ENCODE results near the gene NTF4. TPM values are rescaled to one million over a fixed set of nuclear protein-coding genes. Genes with fewer than 3 reads are reported as not detected.

The NTF4 gene
- total and polyA plus RNA-seq, 2 donors (not counting 1 experiment from before 2014, with no cell fraction given), result not detected

GRCh38 chr19:49014123-49014869 lies 50.3 kb downstream of the NTF4 start:
- H3K9me3 Mint-ChIP-seq (ENCODE audit: insufficient read depth), result no peaks in the 10 kb centered on the region
- intact Hi-C loops (cut with micrococcal nuclease), result no loop called here
- no peak for TF ChIP-seq EZH2 (IDR thresholded peaks at IDR 0.05; ENCODE audit: borderline replicate concordance, insufficient read depth, low read depth, low read length, poor library complexity, severe bottlenecking)
- no peak for TF ChIP-seq CTCF (IDR thresholded peaks at IDR 0.05)
- no peak for ATAC-seq (ENCODE audit: low read depth)
- H3K27me3 ChIP-seq (replicated peaks in 1 of 4; ENCODE audit: control extremely low read depth in 1 of 4, control insufficient read depth in 3 of 4, insufficient read depth in 4 of 4, low read length in 3 of 4), result peaks cover 0 to 4% (median 2%) of the 10 kb centered on the region in 4 experiments
- no peak overlapping the region for H3K4me2 ChIP-seq (replicated peaks; ENCODE audit: low read depth, low read length, poor library complexity, severe bottlenecking)
- peaks cover 0 to 31% of the 10 kb centered on the region in 2 experiments for H3K36me3 ChIP-seq (replicated peaks in 1 of 2; ENCODE audit: control extremely low read depth in 1 of 2, control insufficient read depth in 1 of 2, extremely low read depth in 1 of 2, insufficient read depth in 2 of 2, low read length in 1 of 2)
- H3K27ac Mint-ChIP-seq, result no peak overlapping the region
- H3K4me1 Mint-ChIP-seq, result peaks cover 13% of the 10 kb centered on the region
- 98% methylated on average over 26 of the region's 32 CpGs for WGBS (ENCODE audit: insufficient coverage)
- H3K9me3 ChIP-seq (ENCODE audit: control extremely low read depth in 1 of 3, control insufficient read depth in 2 of 3, insufficient read depth in 1 of 3, low read length in 2 of 3), result no peaks in the 10 kb centered on the region
- no peak overlapping the region for H2AFZ ChIP-seq (ENCODE audit: insufficient read depth, low read depth, low read length, poor library complexity, severe bottlenecking)
- H3K27me3 Mint-ChIP-seq, result no peaks in the 10 kb centered on the region
- no peaks in the 10 kb centered on the region for H3K79me2 ChIP-seq (ENCODE audit: control insufficient read depth, insufficient read depth, low read length)
- no peak for DNase-seq
- H4K20me1 ChIP-seq (ENCODE audit: control insufficient read depth, insufficient read depth, low read length, poor library complexity, severe bottlenecking), result no peaks in the 10 kb centered on the region
- no peak overlapping the region for H3K27ac ChIP-seq (ENCODE audit: low read length in 2 of 2)
- CTCF ChIA-PET, result interaction anchor here (1.3 to 1.7 kb wide), 2 partner anchors 16 to 83 kb away, joined by 4 to 5 read pairs; no protein-coding TSS in a partner anchor
- H3K9ac ChIP-seq (ENCODE audit: low read length), result no peak overlapping the region
- POLR2A ChIA-PET, result interaction anchor here (0.5 kb wide), 1 partner anchor 21 kb away, joined by 10 read pairs; the partner anchor contains the start of gene RUVBL2
- peaks cover 9 to 19% of the 10 kb centered on the region in 2 donors for H3K4me1 ChIP-seq (ENCODE audit: control insufficient read depth in 2 of 2, insufficient read depth in 2 of 2, low read length in 2 of 2)
- H3K4me3 Mint-ChIP-seq, result no peak overlapping the region
- H3K4me3 ChIP-seq (ENCODE audit: control extremely low read depth in 1 of 5, extremely low read depth in 1 of 5, insufficient read depth in 1 of 5, low read depth in 2 of 5, low read length in 4 of 5), result no peak overlapping the region

- WGBS (ENCODE audit: insufficient coverage), result 94% methylated on average over 15 of the region's 17 CpGs
- Mint-ChIP-seq H3K9me3 (ENCODE audit: insufficient read depth) (no peaks in the 10 kb centered on the region), H3K27me3 (no peaks in the 10 kb centered on the region), H3K27ac (no peak overlapping the region), H3K4me3 (no peak overlapping the region), H3K4me1 (no peaks in the 10 kb centered on the region)
- Histone ChIP-seq H4K20me1 (ENCODE audit: control insufficient read depth, insufficient read depth, low read length, poor library complexity, severe bottlenecking) (no peaks in the 10 kb centered on the region), H3K4me1 (ENCODE audit: control insufficient read depth in 2 of 2, insufficient read depth in 2 of 2, low read length in 2 of 2) (no peaks in the 10 kb centered on the region), H3K4me3 (ENCODE audit: control extremely low read depth in 1 of 5, extremely low read depth in 1 of 5, insufficient read depth in 1 of 5, low read depth in 2 of 5, low read length in 4 of 5) (no peak overlapping the region), H3K27ac (ENCODE audit: low read length in 2 of 2) (no peak overlapping the region), H3K27me3 (replicated peaks in 1 of 4; ENCODE audit: control extremely low read depth in 1 of 4, control insufficient read depth in 3 of 4, insufficient read depth in 4 of 4, low read length in 3 of 4) (no peaks in the 10 kb centered on the region), H2AFZ (ENCODE audit: insufficient read depth, low read depth, low read length, poor library complexity, severe bottlenecking) (no peak overlapping the region), H3K4me2 (replicated peaks; ENCODE audit: low read depth, low read length, poor library complexity, severe bottlenecking) (no peak overlapping the region), H3K9ac (ENCODE audit: low read length) (no peak overlapping the region), H3K9me3 (ENCODE audit: control extremely low read depth in 1 of 3, control insufficient read depth in 2 of 3, insufficient read depth in 1 of 3, low read length in 2 of 3) (no peaks in the 10 kb centered on the region), H3K79me2 (ENCODE audit: control insufficient read depth, insufficient read depth, low read length) (no peaks in the 10 kb centered on the region), H3K36me3 (replicated peaks in 1 of 2; ENCODE audit: control extremely low read depth in 1 of 2, control insufficient read depth in 1 of 2, extremely low read depth in 1 of 2, insufficient read depth in 2 of 2, low read length in 1 of 2) (peaks cover 0 to 43% of the 10 kb centered on the region in 2 experiments)
- intact Hi-C loops (cut with micrococcal nuclease), result no loop called here
- ChIA-PET CTCF (no interaction called here), POLR2A (no interaction called here)
- DNase-seq (no peak), ATAC-seq (ENCODE audit: low read depth) (no peak)
- TF ChIP-seq EZH2 (IDR thresholded peaks at IDR 0.05; ENCODE audit: borderline replicate concordance, insufficient read depth, low read depth, low read length, poor library complexity, severe bottlenecking) (no peak), CTCF (IDR thresholded peaks at IDR 0.05) (no peak)
Measured at GRCh38 chr19:49011194-49011593, 53.4 kb downstream of the NTF4 start.

Data from B cell (primary cell).